IPS-11a (cell line): ENCODE results near the gene LHX4.

Source experiments
- H3K4me3 ChIP-seq: one replicate; pipeline ENCODE4 v1.5.1; 2013; ENCODE audit warnings: low read depth, low read length, control low read depth

Gene LHX4

GRCh38 chr1:180256341-180257027, 26.4 kb downstream of the LHX4 start:
- no peak overlapping the region for H3K4me3 ChIP-seq

GRCh38 chr1:180257028-180257386, 26.9 kb downstream of the LHX4 start:
- no peak overlapping the region for H3K4me3 ChIP-seq

GRCh38 chr1:180257486-180257885, 27.4 kb downstream of the LHX4 start:
- no peak overlapping the region for H3K4me3 ChIP-seq

GRCh38 chr1:180258290-180258689, 28.2 kb downstream of the LHX4 start:
- no peak overlapping the region for H3K4me3 ChIP-seq

GRCh38 chr1:180258935-180259334, 28.9 kb downstream of the LHX4 start:
- no peak overlapping the region for H3K4me3 ChIP-seq

GRCh38 chr1:180259431-180260338, 29.6 kb downstream of the LHX4 start:
- no peak overlapping the region for H3K4me3 ChIP-seq

GRCh38 chr1:180260541-180260940, 30.5 kb downstream of the LHX4 start:
- no peak overlapping the region for H3K4me3 ChIP-seq

GRCh38 chr1:180261030-180261429, 31.0 kb downstream of the LHX4 start:
- H3K4me3 ChIP-seq: no peak overlapping the region

GRCh38 chr1:180261524-180262155, 31.6 kb downstream of the LHX4 start:
- no peak overlapping the region for H3K4me3 ChIP-seq

- no peak overlapping the region for H3K4me3 ChIP-seq
These were observed 32.8 kb downstream of the LHX4 start for GRCh38 chr1:180262628-180263488.

GRCh38 chr1:180264595-180264994, 34.5 kb downstream of the LHX4 start:
- H3K4me3 ChIP-seq: no peak overlapping the region

- H3K4me3 ChIP-seq: no peak overlapping the region
These were observed 35.1 kb downstream of the LHX4 start for GRCh38 chr1:180265201-180265600.

GRCh38 chr1:180265871-180266270, 35.8 kb downstream of the LHX4 start:
- H3K4me3 ChIP-seq: no peak overlapping the region

- H3K4me3 ChIP-seq: no peak overlapping the region
These were observed 36.5 kb downstream of the LHX4 start for GRCh38 chr1:180266275-180267210.

GRCh38 chr1:180267211-180267561, 37.1 kb downstream of the LHX4 start:
- H3K4me3 ChIP-seq: no peak overlapping the region

GRCh38 chr1:180267761-180268555, 37.9 kb downstream of the LHX4 start:
- no peak overlapping the region for H3K4me3 ChIP-seq

GRCh38 chr1:180268556-180269075, 38.6 kb downstream of the LHX4 start:
- H3K4me3 ChIP-seq: no peak overlapping the region

- H3K4me3 ChIP-seq: no peak overlapping the region
These were observed 39.8 kb downstream of the LHX4 start for GRCh38 chr1:180269645-180270529.
